Measurements from ENCODE around the gene SPACDR.
"Not testable (repeated sequence)": the region's sequence is repeated elsewhere in the genome, so short reads cannot be mapped to it uniquely, and the experiment has no call there.

SPACDR gene

GRCh38 chr7:100464210-100464660 lies at the start of gene SPACDR:
Gene SPACDR (minus strand): TSS chr7:100464260. CDS start chr7:100464025, 235 bp downstream.
- DNase-seq: no peak

GRCh38 chr7:100513212-100513810 lies 49.3 kb upstream of the SPACDR start:
- DNase-seq: no peak

GRCh38 chr7:100510437-100511239 lies 46.6 kb upstream of the SPACDR start:
- DNase-seq: no peak

- no peak for DNase-seq
Observed at GRCh38 chr7:100509231-100509630, 45.2 kb upstream of the SPACDR start.

GRCh38 chr7:100506356-100506923 lies 42.4 kb upstream of the SPACDR start:
- DNase-seq: no peak

- DNase-seq: no peak
Observed at GRCh38 chr7:100504887-100505611, 41.0 kb upstream of the SPACDR start.

- not testable (repeated sequence) for DNase-seq
Observed at GRCh38 chr7:100504031-100504430, 40.0 kb upstream of the SPACDR start.

- not testable (repeated sequence) for DNase-seq
Observed at GRCh38 chr7:100500743-100501142, 36.7 kb upstream of the SPACDR start.

GRCh38 chr7:100496509-100496908 lies 32.4 kb upstream of the SPACDR start:
- no peak for DNase-seq

GRCh38 chr7:100493476-100494264 lies 29.6 kb upstream of the SPACDR start:
- peak; percentile 50 to 57 for DNase-seq

- no peak for DNase-seq
Observed at GRCh38 chr7:100492738-100493475, 28.8 kb upstream of the SPACDR start.

- no peak for DNase-seq
Observed at GRCh38 chr7:100491192-100491578, 27.1 kb upstream of the SPACDR start.

- no peak for DNase-seq
Observed at GRCh38 chr7:100490483-100491191, 26.6 kb upstream of the SPACDR start.

GRCh38 chr7:100489824-100490223 lies 25.8 kb upstream of the SPACDR start:
- DNase-seq: no peak

GRCh38 chr7:100489121-100489520 lies 25.1 kb upstream of the SPACDR start:
- no peak for DNase-seq

- DNase-seq: no peak
Observed at GRCh38 chr7:100488333-100489095, 24.5 kb upstream of the SPACDR start.

- DNase-seq: no peak
Observed at GRCh38 chr7:100486753-100487446, 22.8 kb upstream of the SPACDR start.

GRCh38 chr7:100486111-100486636 lies 22.1 kb upstream of the SPACDR start:
- no peak for DNase-seq

GRCh38 chr7:100485471-100485876 lies 21.4 kb upstream of the SPACDR start:
- DNase-seq: no peak

Data from activated CD4-positive, alpha-beta T cell treated with anti-CD3 and anti-CD28 coated beads for 4 hours (primary cell).